GM12874 (cell line): ENCODE data around the gene TTLL5.

Experiments used
- CTCF ChIP-seq: IDR thresholded peaks from 2 replicates; pipeline ENCODE4 v1.5.1; 2011; ENCODE audit warnings: low read depth, mild to moderate bottlenecking, control low read depth, low read length, moderate library complexity; ENCODE audit not compliant: insufficient read depth

Gene TTLL5

GRCh38 chr14:75802486-75802885 is 141.4 kb downstream of the TTLL5 start:
- TF ChIP-seq CTCF = no peak

- TF ChIP-seq CTCF = no peak
Observed at GRCh38 chr14:75803765-75804164, 142.7 kb downstream of the TTLL5 start.

GRCh38 chr14:75804570-75805275 is 143.7 kb downstream of the TTLL5 start:
- TF ChIP-seq CTCF = no peak

GRCh38 chr14:75805646-75806045 is 144.6 kb downstream of the TTLL5 start:
- TF ChIP-seq CTCF = no peak

- no peak for TF ChIP-seq CTCF
Observed at GRCh38 chr14:75806352-75806832, 145.3 kb downstream of the TTLL5 start.

- TF ChIP-seq CTCF = no peak
Observed at GRCh38 chr14:75807667-75808360, 146.8 kb downstream of the TTLL5 start.

- TF ChIP-seq CTCF = no peak
Observed at GRCh38 chr14:75811136-75811829, 150.2 kb downstream of the TTLL5 start.
